Endothelial cell (in vitro differentiated cells): ENCODE measurements around the gene MOB3C. TPM values are rescaled to one million over a fixed set of nuclear protein-coding genes. Genes with fewer than 3 reads are reported as not detected.

Experiments used
- DNase-seq: peaks from one replicate; pipeline ENCODE4 v3.0.0; 2021; ENCODE audit warnings: low spot score
- H3K27ac Mint-ChIP-seq: one replicate; pipeline ENCODE4 v1.8.0; 2021; ENCODE audit warnings: mixed read lengths, inconsistent platforms; ENCODE audit not compliant: unreplicated experiment
- H3K27me3 Mint-ChIP-seq: one replicate; pipeline ENCODE4 v1.8.0; 2021; ENCODE audit warnings: mild to moderate bottlenecking, moderate library complexity, mixed read lengths, inconsistent platforms; ENCODE audit not compliant: unreplicated experiment
- H3K36me3 Mint-ChIP-seq: one replicate; pipeline ENCODE4 v1.8.0; 2021; ENCODE audit warnings: mild to moderate bottlenecking, low read depth, mixed read lengths, inconsistent platforms; ENCODE audit not compliant: unreplicated experiment
- H3K4me1 Mint-ChIP-seq: one replicate; pipeline ENCODE4 v1.8.0; 2021; ENCODE audit warnings: mild to moderate bottlenecking, mixed read lengths, inconsistent platforms; ENCODE audit not compliant: unreplicated experiment
- H3K4me3 Mint-ChIP-seq: one replicate; pipeline ENCODE4 v1.8.0; 2021; ENCODE audit warnings: mild to moderate bottlenecking, mixed read lengths, inconsistent platforms; ENCODE audit not compliant: unreplicated experiment
- H3K9me3 Mint-ChIP-seq: one replicate; pipeline ENCODE4 v1.8.0; 2021; ENCODE audit warnings: mixed read lengths, inconsistent platforms; ENCODE audit not compliant: unreplicated experiment
- CTCF ChIP-seq: fragments of 200-600 bp; sonication (generic); IDR thresholded peaks from one replicate; pipeline ENCODE4 v1.5.0; 2021; ENCODE audit warnings: antibody characterized with exemption; ENCODE audit not compliant: unreplicated experiment
- total RNA-seq: library from RNA; stranded (reverse); fragmentation: NEBNext Ultra II Directional; extraction: Animal tissue kit (Norgen Biotek cat#: 25700); gene quantifications from one replicate; pipeline ENCODE4 v1.2.1, GENCODE V29; 2021; ENCODE audit not compliant: unreplicated experiment

Gene MOB3C
- total RNA-seq, 1 donor from 2014 or later = 80.7 TPM

GRCh38 chr1:46614604-46614984 lies 2.0 kb downstream of the MOB3C start:
- H3K27me3 Mint-ChIP-seq = peaks cover 19% of the 10 kb centered on the region
- H3K9me3 Mint-ChIP-seq = no peaks in the 10 kb centered on the region
- peak overlapping the region; percentile 87 for H3K27ac Mint-ChIP-seq
- H3K4me3 Mint-ChIP-seq = peak overlapping the region; percentile 97
- H3K36me3 Mint-ChIP-seq = peaks cover 31% of the 10 kb centered on the region
- no peak for TF ChIP-seq CTCF
- peaks cover 70% of the 10 kb centered on the region for H3K4me1 Mint-ChIP-seq
- no peak for DNase-seq

GRCh38 chr1:46613661-46614603 lies 2.7 kb downstream of the MOB3C start:
- peaks cover 19% of the 10 kb centered on the region for H3K27me3 Mint-ChIP-seq
- peaks cover 37% of the 10 kb centered on the region for H3K36me3 Mint-ChIP-seq
- peaks cover 72% of the 10 kb centered on the region for H3K4me1 Mint-ChIP-seq
- peak; percentile 85 for DNase-seq
- peak overlapping the region; percentile 97 for H3K4me3 Mint-ChIP-seq
- no peaks in the 10 kb centered on the region for H3K9me3 Mint-ChIP-seq
- H3K27ac Mint-ChIP-seq = peak overlapping the region; percentile 92
- no peak for TF ChIP-seq CTCF

GRCh38 chr1:46612937-46613660 lies 3.5 kb downstream of the MOB3C start:
- Mint-ChIP-seq H3K4me1 (peaks cover 72% of the 10 kb centered on the region), H3K27me3 (peaks cover 19% of the 10 kb centered on the region), H3K9me3 (no peaks in the 10 kb centered on the region), H3K27ac (peak overlapping the region; percentile 92), H3K4me3 (peak overlapping the region; percentile 86), H3K36me3 (peaks cover 46% of the 10 kb centered on the region)
- DNase-seq = no peak
- no peak for TF ChIP-seq CTCF

- DNase-seq = no peak
- H3K4me1 Mint-ChIP-seq = peaks cover 66% of the 10 kb centered on the region
- no peak for TF ChIP-seq CTCF
- no peaks in the 10 kb centered on the region for H3K9me3 Mint-ChIP-seq
- H3K27ac Mint-ChIP-seq = peak overlapping the region; percentile 64
- H3K4me3 Mint-ChIP-seq = peak overlapping the region; percentile 89
- peaks cover 53% of the 10 kb centered on the region for H3K36me3 Mint-ChIP-seq
- peaks cover 11% of the 10 kb centered on the region for H3K27me3 Mint-ChIP-seq
These were observed 4.9 kb downstream of the MOB3C start for GRCh38 chr1:46611691-46612221.
